GM18507 (cell line): ENCODE data around the gene SMG7.

Experiments used
- DNase-seq: peaks from one replicate; pipeline ENCODE4 v3.0.0; 2011; ENCODE audit warnings: low read depth; ENCODE audit not compliant: insufficient read length; ENCODE audit errors: extremely low spot score
- FAIRE-seq: peaks from 2 replicates; lab custom pipeline; 2011; peaks lifted over from hg19 to GRCh38; lab: Jason Lieb, UNC

The SMG7 gene

DNA sequence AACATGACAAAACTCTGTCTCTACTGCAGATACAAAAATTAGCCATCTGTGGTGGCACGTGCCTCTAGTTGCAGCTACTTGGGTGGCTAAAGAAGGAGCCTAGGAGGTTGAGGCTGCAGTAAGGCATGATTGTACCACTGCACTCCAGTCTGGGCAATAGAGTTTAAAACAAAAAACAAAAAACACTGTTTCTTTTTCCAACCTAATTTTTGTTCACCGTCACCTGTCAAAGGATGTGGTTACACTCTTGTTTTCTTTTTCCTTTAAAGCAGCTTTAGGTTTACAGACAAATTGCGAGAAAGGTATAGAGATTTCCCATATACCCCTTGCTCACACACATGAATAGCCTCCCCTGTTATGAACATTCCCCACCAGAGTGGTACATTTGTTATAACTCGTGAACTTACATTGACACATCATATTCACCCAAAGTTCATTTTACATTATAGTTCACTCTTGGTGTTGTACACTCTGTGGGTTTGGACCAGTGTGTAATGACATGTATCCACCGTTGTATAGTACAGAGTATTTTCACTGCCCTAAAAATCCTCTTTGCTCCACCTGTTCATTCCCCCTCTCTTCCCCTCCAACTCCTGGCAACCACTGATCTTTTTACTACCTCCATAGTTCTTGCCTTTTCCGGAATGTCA is 26.2 kb downstream of the SMG7 start:
- DNase-seq (no peak), FAIRE-seq (peak; percentile 45)

DNA sequence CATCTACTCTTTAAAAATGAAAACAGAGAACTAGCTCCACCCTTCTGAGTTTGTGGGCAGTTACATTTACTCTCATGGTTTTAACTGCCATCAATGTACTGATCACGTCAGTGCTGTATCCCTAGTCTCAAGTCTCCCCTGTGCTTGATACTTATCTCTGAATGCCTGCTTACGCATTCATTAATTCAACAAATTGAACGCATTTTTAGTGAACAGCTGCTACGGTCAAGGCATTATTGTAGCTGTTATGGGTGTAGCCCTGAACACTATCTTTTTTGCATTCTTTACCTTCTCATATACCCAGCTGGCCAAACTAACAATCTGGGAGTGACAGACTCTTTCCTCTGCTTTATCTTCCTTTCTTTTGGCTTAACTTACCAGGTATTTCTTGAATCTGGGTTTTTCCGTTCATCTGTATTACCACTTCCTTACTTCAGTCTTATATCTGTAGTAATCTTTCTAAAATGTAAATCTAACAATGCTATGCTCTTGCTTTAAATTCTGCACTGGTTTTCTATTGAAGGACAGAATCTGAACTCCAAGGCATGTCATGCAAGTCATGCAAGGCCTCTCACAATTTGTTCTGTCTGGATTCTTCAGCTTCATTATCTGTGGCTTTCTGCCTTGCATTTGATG is 33.3 kb downstream of the SMG7 start:
- FAIRE-seq = no peak
- DNase-seq = no peak

DNA sequence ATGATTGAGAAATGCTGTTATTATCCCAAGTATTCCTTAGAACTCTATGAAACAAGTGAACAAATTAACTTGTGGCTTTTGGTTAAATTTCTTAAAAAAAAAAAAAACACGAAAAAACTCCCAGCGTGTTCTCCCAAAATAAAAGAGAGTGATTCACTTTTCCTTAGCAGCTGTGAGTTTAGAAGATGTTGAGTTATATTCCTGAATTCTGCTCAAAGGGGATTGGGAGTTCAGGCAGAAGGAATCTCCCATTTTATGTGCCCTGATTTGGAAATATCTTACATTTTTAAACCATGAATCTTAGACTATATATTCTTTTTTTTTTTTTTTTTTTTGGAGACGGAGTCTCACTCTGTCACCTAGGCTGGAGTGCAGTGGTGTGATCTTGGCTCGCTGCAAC is 34.3 kb downstream of the SMG7 start:
- no peak for FAIRE-seq

DNA sequence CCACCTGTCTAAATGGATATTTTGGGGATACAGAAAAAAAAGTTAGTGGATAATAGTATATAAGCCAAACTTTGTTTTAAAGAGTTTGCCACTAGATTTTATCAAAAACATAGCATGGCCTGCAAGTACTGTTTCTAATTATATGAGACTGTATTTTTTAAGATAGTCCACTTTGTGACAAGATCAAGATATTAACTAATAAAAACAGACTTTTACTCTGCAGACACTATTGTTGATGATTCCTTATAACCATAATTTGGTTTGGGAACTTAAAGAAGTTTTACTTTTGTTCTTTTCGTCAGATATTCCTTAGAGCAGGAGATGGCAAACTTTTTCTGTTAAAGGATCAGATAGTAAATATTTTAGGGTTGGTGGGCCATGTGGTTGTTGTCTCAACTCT is 36.4 kb downstream of the SMG7 start:
- FAIRE-seq (peak; percentile 44), DNase-seq (no peak)

More for the DNA sequence above, 34.3 kb downstream of the SMG7 start:
- DNase-seq = no peak

DNA sequence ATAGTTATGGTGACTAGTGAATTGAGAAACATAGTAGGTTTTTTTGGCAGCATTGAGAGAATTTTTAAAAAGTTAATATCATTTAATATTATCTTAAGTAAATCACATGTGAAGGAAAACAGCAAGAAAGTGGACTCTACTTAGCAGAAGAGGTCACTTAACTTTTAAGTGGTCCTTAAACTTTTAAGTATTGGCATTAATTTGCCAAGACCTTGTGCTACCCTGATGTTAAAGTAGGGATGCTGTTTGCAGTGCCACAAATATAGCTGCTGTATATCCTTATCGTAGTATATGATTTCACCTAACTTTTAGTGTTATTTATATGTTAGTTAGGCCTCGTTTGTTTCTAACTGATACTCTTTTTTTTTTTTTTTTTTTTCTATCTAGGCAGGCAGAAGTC is 40.2 kb downstream of the SMG7 start:
- DNase-seq (no peak), FAIRE-seq (no peak)

DNA sequence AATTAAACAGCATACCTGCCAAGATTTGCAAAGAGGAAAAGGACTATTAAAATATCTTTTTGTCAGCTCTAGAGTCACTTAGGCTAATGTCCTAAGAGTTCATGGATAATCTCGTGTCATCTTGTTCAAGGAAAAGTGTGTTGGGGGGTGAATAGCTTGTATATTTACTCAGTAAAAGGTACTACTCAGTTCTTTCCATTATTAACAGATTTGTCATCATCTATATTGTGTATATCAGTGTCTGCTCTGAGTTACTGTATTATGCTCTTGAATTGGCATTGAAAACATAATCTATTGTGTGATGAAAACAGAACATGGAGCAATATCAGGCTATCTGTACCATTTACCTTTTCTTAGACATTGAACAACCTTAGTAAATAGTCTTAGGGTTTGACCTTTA is 41.9 kb downstream of the SMG7 start:
- DNase-seq = no peak
- no peak for FAIRE-seq

DNA sequence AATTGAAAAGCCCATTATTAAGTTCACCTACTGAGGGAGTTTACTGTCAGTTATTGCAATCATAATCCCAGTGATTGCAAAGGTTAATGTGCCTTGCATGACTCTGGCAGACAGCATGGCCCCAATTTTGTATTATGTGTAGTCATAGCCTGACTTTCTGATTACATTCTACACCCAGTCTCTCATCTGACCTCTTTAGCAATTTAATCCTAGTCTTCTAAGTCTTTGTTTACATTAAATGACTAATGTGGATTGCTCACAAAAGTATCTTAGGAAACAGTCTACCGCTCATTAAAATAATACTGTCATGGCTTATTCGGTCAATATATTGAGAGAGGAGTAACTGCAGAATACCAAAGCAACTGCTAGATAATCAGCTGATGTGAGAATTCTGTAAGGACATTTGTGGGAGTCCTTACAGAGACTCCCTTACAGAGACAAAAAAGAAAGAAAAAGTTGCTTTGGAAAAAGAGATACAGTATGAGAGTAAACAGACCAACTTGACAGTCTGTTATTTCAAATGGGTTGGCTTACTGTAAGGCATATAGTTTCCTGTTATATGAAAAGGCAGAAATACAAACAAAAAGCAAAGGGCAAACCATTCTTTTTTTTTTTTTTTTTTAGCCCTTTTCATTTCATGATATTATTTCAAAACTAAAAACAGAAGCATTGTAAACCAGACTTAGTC is 42.8 kb downstream of the SMG7 start:
- DNase-seq (no peak), FAIRE-seq (no peak)

DNA sequence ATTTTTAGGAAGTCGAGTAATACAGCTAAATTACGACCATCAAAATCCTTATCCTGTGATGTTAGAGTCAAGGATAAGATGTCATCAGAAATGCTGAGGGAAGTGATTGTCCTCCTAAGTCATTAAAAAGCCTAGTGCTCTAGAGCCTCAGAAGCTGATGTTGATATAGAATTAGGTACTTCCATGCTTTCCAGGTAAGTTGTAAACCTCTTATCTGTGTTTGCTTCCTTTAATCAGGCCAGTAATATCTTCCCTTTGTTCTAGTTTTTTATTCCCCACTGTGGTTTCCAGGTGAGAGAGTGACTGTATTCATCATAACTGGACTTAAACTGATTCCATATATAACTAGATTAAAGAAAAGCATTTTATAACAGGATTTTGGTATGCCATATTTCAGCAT is 44.4 kb downstream of the SMG7 start:
- DNase-seq (no peak), FAIRE-seq (no peak)

DNA sequence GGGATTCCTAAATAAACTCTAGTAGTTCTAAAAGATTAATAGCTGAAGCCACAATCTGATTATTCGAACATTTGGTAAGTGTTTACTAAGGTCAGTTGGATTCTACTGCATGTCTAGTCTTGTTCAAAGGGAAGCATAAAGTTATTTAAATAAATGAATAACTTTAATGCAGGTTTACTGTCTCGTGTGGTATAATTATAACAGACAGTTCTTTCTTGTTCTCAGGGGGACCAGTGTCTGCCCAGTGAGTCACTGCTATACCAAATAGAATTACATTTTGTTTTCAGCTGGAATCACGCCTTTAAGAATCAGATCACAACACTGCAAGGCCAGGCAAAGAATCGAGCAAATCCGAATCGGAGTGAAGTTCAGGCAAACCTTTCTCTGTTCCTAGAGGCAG is 45.1 kb downstream of the SMG7 start:
- no peak for FAIRE-seq
- DNase-seq = no peak

DNA sequence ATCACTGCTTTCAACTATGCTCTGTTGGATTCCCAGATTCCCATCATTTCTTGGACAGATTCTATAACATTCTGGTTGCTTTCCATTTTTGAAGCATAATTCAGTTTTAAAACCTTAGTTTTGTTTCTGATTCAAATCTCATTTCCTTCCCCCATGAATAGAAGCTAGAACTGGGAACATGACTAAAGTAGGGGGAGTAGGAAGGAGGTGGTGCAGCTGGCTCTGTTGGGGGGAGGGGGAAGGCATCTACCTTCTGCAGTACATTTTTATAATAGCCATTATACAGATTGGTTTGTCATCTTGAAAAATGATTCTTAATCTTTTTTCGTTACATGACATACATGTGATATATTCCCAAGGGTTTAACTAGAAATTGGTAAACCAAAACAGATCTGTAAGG is 48.1 kb downstream of the SMG7 start:
- DNase-seq = no peak
- FAIRE-seq = no peak

DNA sequence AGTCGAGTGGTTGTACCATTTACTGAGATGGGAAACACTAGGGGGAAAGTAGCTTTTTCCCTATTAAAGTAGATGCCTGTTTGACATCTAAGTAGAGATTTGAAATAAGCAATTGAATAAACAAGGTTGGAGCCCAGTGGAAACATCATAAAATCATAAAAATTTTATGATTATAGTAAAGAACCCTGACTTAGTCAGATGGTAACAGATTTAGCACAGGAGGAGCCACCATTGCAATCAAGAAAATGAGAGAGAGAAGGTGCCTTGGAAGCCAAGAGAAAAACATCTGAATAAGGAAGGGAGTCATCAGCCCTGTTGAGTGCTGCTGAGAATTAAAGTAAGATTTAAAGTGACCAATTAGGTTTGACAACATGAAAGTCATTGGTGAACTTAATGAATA is 49.8 kb downstream of the SMG7 start:
- FAIRE-seq = peak; percentile 54
- DNase-seq = no peak

DNA sequence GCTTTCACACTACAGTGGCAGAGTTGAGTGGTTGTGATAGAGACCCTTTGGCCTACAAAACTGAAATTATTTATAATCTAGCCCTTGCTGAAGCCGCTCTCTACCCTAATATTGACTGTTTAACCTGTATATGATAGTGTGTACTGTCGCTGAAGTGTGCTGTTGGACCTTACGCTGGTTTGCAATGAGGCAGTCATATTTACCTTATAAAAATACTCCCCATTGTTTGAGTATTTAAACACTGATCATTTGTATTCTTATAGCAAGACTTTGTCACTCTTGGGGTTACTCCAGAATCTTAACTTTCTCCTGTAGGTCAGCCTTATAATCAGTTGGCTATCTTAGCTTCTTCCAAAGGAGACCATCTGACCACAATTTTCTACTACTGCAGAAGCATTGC is 56.3 kb downstream of the SMG7 start:
- no peak for DNase-seq
- no peak for FAIRE-seq

DNA sequence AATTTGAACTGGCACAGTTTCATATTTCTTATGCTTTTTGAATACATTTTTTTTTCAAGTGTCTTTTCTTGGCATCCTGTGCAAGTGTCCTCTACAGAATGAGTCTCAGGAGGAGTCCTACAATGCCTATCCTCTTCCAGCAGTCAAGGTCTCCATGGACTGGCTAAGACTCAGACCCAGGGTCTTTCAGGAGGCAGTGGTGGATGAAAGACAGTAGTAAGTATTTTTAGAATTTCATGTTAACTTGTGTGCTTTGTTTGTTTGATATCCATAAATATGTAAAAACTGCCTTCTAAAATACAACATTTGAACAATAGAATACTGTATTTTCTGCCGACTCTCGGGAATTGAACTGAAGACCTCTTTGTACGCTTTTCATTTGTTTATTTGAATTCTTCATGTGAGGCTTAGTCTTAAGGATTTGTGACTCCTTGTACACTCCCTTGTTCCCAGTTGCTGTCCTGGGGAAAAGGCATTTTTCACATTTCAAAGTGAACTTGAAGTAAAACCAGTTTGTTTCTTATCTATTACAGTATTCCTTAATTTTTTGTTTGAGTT is 61.4 kb downstream of the SMG7 start:
- FAIRE-seq (no peak), DNase-seq (no peak)

DNA sequence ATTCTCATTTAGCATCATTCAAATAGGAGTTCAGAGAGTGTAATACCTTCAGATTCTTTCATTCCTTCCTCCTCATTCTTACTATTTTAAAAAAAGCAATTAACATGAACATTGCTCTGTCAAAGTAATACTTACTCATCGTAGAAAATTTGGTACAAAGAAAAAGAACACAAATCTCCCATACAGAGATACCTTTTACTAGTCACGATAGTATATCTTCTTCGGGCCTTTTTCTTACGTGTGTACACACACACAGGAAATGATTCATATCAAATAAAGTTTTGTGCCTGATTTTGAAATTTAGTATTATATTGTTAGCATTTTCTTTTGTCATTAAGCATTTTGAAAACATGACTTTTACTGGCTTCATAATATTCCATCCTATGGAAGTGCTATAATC is 65.1 kb downstream of the SMG7 start:
- DNase-seq (no peak), FAIRE-seq (no peak)

DNA sequence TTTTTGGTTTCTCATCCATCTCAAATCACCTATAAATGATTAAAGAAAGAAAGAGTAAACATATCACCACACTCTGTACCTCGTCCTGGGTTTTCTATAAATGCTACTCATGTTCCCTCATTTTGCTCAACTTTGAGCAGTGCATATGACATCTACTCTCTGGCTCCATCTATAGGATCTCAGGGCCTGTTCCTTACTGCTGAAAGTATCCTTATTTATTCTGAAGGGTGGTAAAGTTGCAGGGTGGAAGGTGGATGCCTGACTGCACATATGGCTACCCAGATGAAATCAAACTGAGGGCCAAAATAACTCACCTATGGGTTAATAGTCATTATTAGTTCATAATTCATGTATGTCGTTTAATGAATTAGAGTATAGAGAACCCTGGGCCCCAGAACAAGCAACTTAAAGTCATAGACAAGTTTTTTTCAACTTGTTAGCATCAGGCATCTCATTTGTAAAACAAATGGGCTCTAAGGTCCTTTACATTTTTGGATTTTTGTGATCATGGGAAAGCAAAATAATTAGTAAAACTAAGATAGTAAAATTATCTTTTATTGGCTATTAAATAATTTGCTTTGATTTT is 71.4 kb downstream of the SMG7 start:
- DNase-seq (no peak), FAIRE-seq (peak; percentile 77)

DNA sequence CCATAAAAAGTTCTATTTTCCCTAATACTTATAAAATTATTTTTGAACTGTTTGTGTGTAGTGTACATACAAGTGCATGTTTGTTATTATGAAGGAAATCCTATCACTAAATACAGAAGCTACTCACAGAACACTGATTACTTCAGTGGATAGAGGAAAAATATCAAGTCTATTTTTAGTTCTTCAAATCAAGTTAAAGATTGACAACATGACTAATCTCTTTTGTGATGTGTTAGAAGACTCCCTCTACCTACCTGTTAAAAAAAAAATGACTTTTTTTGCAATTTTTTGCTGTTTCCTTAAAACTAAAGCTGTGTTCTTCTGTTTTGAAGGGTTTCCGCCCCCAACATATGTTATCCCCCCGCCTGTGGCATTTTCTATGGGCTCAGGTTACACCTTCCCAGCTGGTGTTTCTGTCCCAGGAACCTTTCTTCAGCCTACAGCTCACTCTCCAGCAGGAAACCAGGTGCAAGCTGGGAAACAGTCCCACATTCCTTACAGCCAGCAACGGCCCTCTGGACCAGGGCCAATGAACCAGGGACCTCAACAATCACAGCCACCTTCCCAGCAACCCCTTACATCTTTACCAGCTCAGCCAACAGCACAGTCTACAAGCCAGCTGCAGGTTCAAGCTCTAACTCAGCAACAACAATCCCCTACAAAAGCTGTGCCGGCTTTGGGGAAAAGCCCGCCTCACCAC is 72.4 kb downstream of the SMG7 start:
- DNase-seq = no peak
- FAIRE-seq = no peak

DNA sequence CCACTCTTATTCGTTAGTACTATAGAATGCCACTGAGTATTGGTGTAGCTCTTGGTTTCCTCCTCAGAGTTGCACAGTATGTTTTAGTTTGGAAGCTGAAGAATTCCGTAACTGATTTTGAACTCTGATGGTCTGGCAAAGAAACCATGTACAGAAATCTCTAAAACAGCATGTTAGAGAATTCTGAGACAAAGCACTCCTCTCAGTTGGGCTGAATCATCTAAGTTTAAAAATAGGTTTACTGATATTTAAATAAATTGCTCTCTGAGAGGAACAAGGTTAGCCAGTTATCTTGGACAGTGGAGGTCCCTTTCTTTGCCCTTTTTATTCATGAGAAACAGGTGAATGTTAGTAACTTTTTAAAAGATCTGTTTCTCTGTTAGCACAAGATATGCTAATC is 74.1 kb downstream of the SMG7 start:
- FAIRE-seq (no peak), DNase-seq (no peak)

DNA sequence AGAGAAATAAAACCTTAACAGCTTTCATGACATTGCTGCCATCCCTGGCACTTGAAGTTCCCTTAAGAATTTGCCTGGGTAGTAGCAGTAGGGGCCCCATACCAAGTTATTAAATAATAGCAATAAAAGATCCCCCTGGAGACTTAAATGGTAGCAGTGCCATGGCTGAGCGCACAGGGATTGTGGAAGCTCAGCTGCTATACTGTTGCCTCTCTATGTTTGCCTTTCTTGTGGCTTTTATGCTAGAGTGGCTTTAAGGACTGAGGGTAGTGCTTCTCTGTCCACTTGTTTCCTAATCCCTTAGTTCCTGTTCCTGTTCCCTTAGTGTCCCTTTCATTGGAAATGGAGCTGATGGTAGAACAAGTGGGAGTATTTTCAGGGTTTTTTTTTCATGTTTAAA is 75.8 kb downstream of the SMG7 start:
- DNase-seq = no peak
- no peak for FAIRE-seq

DNA sequence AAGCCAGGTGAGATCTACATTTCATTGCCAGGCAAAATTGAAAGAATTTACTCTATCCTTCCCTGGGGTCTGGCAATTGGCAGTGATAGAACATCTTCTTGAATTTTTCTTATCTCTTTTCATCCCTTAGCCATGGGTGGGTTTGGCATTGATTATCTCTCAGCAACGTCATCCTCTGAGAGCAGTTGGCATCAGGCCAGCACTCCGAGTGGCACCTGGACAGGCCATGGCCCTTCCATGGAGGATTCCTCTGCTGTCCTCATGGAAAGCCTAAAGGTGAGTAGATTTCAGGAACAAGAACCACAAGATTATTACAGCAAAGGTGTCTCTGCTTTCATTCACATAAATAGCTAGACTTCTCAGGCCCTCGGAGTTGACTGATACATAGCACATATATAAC is 78.6 kb downstream of the SMG7 start:
- FAIRE-seq (no peak), DNase-seq (no peak)

DNA sequence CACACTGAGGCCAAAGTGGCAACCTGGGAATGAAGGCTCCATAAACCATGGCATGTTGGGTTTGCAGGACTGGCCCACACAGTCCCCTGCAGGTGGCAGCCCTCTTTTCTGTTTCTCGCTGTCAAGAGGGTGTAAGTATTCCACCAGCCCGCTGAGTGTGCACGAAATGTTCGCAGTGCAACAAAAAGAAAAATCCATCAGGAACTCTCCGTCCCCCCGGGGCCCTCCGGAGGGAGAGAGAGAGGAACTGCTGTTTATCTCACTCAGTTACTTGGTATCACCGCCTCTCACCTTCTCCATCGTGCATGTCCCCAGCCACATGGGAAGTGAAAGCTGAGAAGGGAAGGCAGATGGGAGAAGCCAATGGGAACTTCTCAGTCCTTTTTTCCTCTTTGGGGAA is 79.6 kb downstream of the SMG7 start:
- FAIRE-seq = no peak

More for the DNA sequence above, 79.6 kb downstream of the SMG7 start:
- DNase-seq = no peak
